Measurements from ENCODE around the gene BOC.
"Not testable (repeated sequence)": the region's sequence is repeated elsewhere in the genome, so short reads cannot be mapped to it uniquely, and the experiment has no call there.

BOC gene

GRCh38 chr3:113211330-113212149, at the start of gene BOC:
BOC (plus strand) TSS chr3:113211557; CDS start chr3:113249803, 38,246 bp downstream.
- in situ Hi-C loops (cut with MboI; ENCODE audit: low sequenced_read_pairs): no loop called here

- in situ Hi-C loops (cut with MboI; ENCODE audit: low sequenced_read_pairs): no loop called here
Observed at GRCh38 chr3:113161661-113162060, 49.7 kb upstream of the BOC start.

GRCh38 chr3:113163152-113163551, 48.2 kb upstream of the BOC start:
- in situ Hi-C loops (cut with MboI; ENCODE audit: low sequenced_read_pairs): no loop called here

- in situ Hi-C loops (cut with MboI; ENCODE audit: low sequenced_read_pairs): no loop called here
Observed at GRCh38 chr3:113165841-113166240, 45.5 kb upstream of the BOC start.

- in situ Hi-C loops (cut with MboI; ENCODE audit: low sequenced_read_pairs): no loop called here
Observed at GRCh38 chr3:113166357-113166718, 45.0 kb upstream of the BOC start.

- in situ Hi-C loops (cut with MboI; ENCODE audit: low sequenced_read_pairs): no loop called here
Observed at GRCh38 chr3:113166719-113167492, 44.5 kb upstream of the BOC start.

GRCh38 chr3:113167825-113168801, 43.2 kb upstream of the BOC start:
- in situ Hi-C loops (cut with MboI; ENCODE audit: low sequenced_read_pairs): no loop called here

- in situ Hi-C loops (cut with MboI; ENCODE audit: low sequenced_read_pairs): no loop called here
Observed at GRCh38 chr3:113169891-113170452, 41.4 kb upstream of the BOC start.

GRCh38 chr3:113170771-113171170, 40.6 kb upstream of the BOC start:
- in situ Hi-C loops (cut with MboI; ENCODE audit: low sequenced_read_pairs): no loop called here

GRCh38 chr3:113171675-113172300, 39.6 kb upstream of the BOC start:
- in situ Hi-C loops (cut with MboI; ENCODE audit: low sequenced_read_pairs): not testable (repeated sequence)

- in situ Hi-C loops (cut with MboI; ENCODE audit: low sequenced_read_pairs): no loop called here
Observed at GRCh38 chr3:113173102-113173501, 38.3 kb upstream of the BOC start.

GRCh38 chr3:113174304-113174703, 37.1 kb upstream of the BOC start:
- in situ Hi-C loops (cut with MboI; ENCODE audit: low sequenced_read_pairs): no loop called here

GRCh38 chr3:113174801-113175485, 36.4 kb upstream of the BOC start:
- in situ Hi-C loops (cut with MboI; ENCODE audit: low sequenced_read_pairs): no loop called here

GRCh38 chr3:113177526-113177925, 33.8 kb upstream of the BOC start:
- in situ Hi-C loops (cut with MboI; ENCODE audit: low sequenced_read_pairs): no loop called here

GRCh38 chr3:113179235-113179824, 32.0 kb upstream of the BOC start:
- in situ Hi-C loops (cut with MboI; ENCODE audit: low sequenced_read_pairs): no loop called here

- in situ Hi-C loops (cut with MboI; ENCODE audit: low sequenced_read_pairs): no loop called here
Observed at GRCh38 chr3:113183748-113184661, 27.4 kb upstream of the BOC start.

- in situ Hi-C loops (cut with MboI; ENCODE audit: low sequenced_read_pairs): no loop called here
Observed at GRCh38 chr3:113185194-113185835, 26.0 kb upstream of the BOC start.

- in situ Hi-C loops (cut with MboI; ENCODE audit: low sequenced_read_pairs): no loop called here
Observed at GRCh38 chr3:113186566-113186965, 24.8 kb upstream of the BOC start.

Measured in HL-60/S4 (cell line).